Subcutaneous abdominal adipose tissue (tissue), 5 donors: Measurements from ENCODE around the gene ENDOV.
A peak's percentile ranks its signal among the peaks of the same experiment; 100 is the strongest.

Experiments used
- H3K27ac ChIP-seq: one replicate; pipeline ENCODE4 v1.7.0; 2013; ENCODE audit warnings: low read depth, mild to moderate bottlenecking, inconsistent platforms, low read length, moderate library complexity
- H3K27me3 ChIP-seq, 5 donors: one replicate each; pipeline ENCODE4 v1.7.0; 2013; ENCODE audit warnings: low read length in 5 of 5, inconsistent platforms in 1 of 5; ENCODE audit not compliant: control insufficient read depth in 5 of 5, insufficient read depth in 4 of 5
- H3K36me3 ChIP-seq, 5 donors: one replicate each; pipeline ENCODE4 v1.7.0; 2013; ENCODE audit warnings: low read length in 5 of 5; ENCODE audit not compliant: control insufficient read depth in 5 of 5, insufficient read depth in 5 of 5
- H3K4me1 ChIP-seq, 5 donors: one replicate each; pipeline ENCODE4 v1.7.0; 2013; ENCODE audit warnings: low read length in 5 of 5, mild to moderate bottlenecking in 3 of 5, moderate library complexity in 1 of 5; ENCODE audit not compliant: control insufficient read depth in 5 of 5, insufficient read depth in 5 of 5
- H3K4me3 ChIP-seq, 5 donors: one replicate each; pipeline ENCODE4 v1.7.0; 2013; ENCODE audit warnings: low read length in 5 of 5, low read depth in 1 of 5
- H3K9ac ChIP-seq, 5 donors: one replicate each; pipeline ENCODE4 v1.7.0; 2013; ENCODE audit warnings: low read length in 5 of 5, mild to moderate bottlenecking in 4 of 5, moderate library complexity in 3 of 5
- H3K9me3 ChIP-seq, 5 donors: one replicate each; pipeline ENCODE4 v1.7.0; 2013; ENCODE audit warnings: low read length in 5 of 5; ENCODE audit not compliant: control insufficient read depth in 5 of 5
- donor health status: healthy.
- donor health status: healthy.
- donor health status: healthy.
- donor health status: healthy.
- donor health status: healthy.

ENDOV gene

GRCh38 chr17:80445726-80446110 lies 30.8 kb downstream of the ENDOV start:
- Histone ChIP-seq H3K9ac (no peak overlapping the region), H3K4me3 (no peak overlapping the region), H3K27ac (no peak overlapping the region), H3K36me3 (peaks cover 0 to 6% (median 0%) of the 10 kb centered on the region in 5 donors), H3K27me3 (peaks cover 0 to 3% (median 0%) of the 10 kb centered on the region in 5 donors), H3K9me3 (no peaks in the 10 kb centered on the region), H3K4me1 (no peaks in the 10 kb centered on the region)

GRCh38 chr17:80446645-80447405 lies 31.9 kb downstream of the ENDOV start:
- Histone ChIP-seq H3K27me3 (peaks cover 0 to 3% (median 0%) of the 10 kb centered on the region in 5 donors), H3K4me1 (peaks cover 0 to 2% (median 0%) of the 10 kb centered on the region in 5 donors), H3K9me3 (no peaks in the 10 kb centered on the region), H3K36me3 (peaks cover 0 to 3% (median 0%) of the 10 kb centered on the region in 5 donors), H3K27ac (no peak overlapping the region), H3K9ac (no peak overlapping the region), H3K4me3 (no peak overlapping the region)

GRCh38 chr17:80447790-80448189 lies 32.8 kb downstream of the ENDOV start:
- no peaks in the 10 kb centered on the region for H3K36me3 ChIP-seq
- peaks cover 0 to 3% (median 0%) of the 10 kb centered on the region in 5 donors for H3K27me3 ChIP-seq

GRCh38 chr17:80449194-80449929 lies 34.4 kb downstream of the ENDOV start:
- Histone ChIP-seq H3K4me3 (no peak overlapping the region), H3K27me3 (no peaks in the 10 kb centered on the region), H3K36me3 (no peaks in the 10 kb centered on the region), H3K27ac (no peak overlapping the region), H3K9me3 (no peaks in the 10 kb centered on the region), H3K4me1 (peaks cover 3 to 27% (median 14%) of the 10 kb centered on the region in 5 donors), H3K9ac (no peak overlapping the region)

More at GRCh38 chr17:80447790-80448189, 32.8 kb downstream of the ENDOV start:
- H3K4me1 ChIP-seq, result peaks cover 0 to 11% (median 0%) of the 10 kb centered on the region in 5 donors
- H3K27ac ChIP-seq, result no peak overlapping the region
- no peak overlapping the region for H3K4me3 ChIP-seq
- no peak overlapping the region for H3K9ac ChIP-seq
- H3K9me3 ChIP-seq, result no peaks in the 10 kb centered on the region

- no peak overlapping the region for H3K4me3 ChIP-seq
- no peaks in the 10 kb centered on the region for H3K27me3 ChIP-seq
- H3K4me1 ChIP-seq, result peaks cover 3 to 28% (median 17%) of the 10 kb centered on the region in 5 donors
- H3K36me3 ChIP-seq, result no peaks in the 10 kb centered on the region
- no peak overlapping the region for H3K9ac ChIP-seq
- no peaks in the 10 kb centered on the region for H3K9me3 ChIP-seq
- no peak overlapping the region for H3K27ac ChIP-seq
These were observed 35.1 kb downstream of the ENDOV start for GRCh38 chr17:80449930-80450576.

- Histone ChIP-seq H3K4me3 (no peak overlapping the region), H3K27ac (no peak overlapping the region), H3K27me3 (no peaks in the 10 kb centered on the region), H3K4me1 (peaks cover 3 to 40% (median 26%) of the 10 kb centered on the region in 5 donors), H3K9ac (no peak overlapping the region), H3K9me3 (no peaks in the 10 kb centered on the region), H3K36me3 (no peaks in the 10 kb centered on the region)
These were observed 36.3 kb downstream of the ENDOV start for GRCh38 chr17:80451104-80451775.

- peaks cover 3 to 51% (median 35%) of the 10 kb centered on the region in 5 donors for H3K4me1 ChIP-seq
- H3K9me3 ChIP-seq, result no peaks in the 10 kb centered on the region
- peak overlapping the region; percentile 30 for H3K27ac ChIP-seq
- no peaks in the 10 kb centered on the region for H3K36me3 ChIP-seq
- no peak overlapping the region for H3K4me3 ChIP-seq
- H3K27me3 ChIP-seq, result no peaks in the 10 kb centered on the region
- H3K9ac ChIP-seq, result peak overlapping the region in 1 of 5 donors; percentile 41
These were observed 37.4 kb downstream of the ENDOV start for GRCh38 chr17:80452173-80452915.

- peak overlapping the region in 3 of 5 donors; percentile 5 to 95 (median 94) for H3K9ac ChIP-seq
- H3K4me1 ChIP-seq, result peaks cover 3 to 52% (median 35%) of the 10 kb centered on the region in 5 donors
- peak overlapping the region; percentile 15 to 80 (median 74) for H3K4me3 ChIP-seq
- no peaks in the 10 kb centered on the region for H3K36me3 ChIP-seq
- H3K9me3 ChIP-seq, result no peaks in the 10 kb centered on the region
- no peaks in the 10 kb centered on the region for H3K27me3 ChIP-seq
- H3K27ac ChIP-seq, result peak overlapping the region; percentile 88
These were observed 38.4 kb downstream of the ENDOV start for GRCh38 chr17:80453126-80453997.
